NCI-H187 treated with DMSO at 0.1 percent for 48 hours (cell line): ENCODE results near the gene ANKRD16.
"Not testable (repeated sequence)": the region's sequence is repeated elsewhere in the genome, so short reads cannot be mapped to it uniquely, and the experiment has no call there.

ENCODE experiments used
- DNase-seq: peaks from one replicate; lab custom pipeline; 2025; lab: John Stamatoyannopoulos, UW

Gene ANKRD16

DNA sequence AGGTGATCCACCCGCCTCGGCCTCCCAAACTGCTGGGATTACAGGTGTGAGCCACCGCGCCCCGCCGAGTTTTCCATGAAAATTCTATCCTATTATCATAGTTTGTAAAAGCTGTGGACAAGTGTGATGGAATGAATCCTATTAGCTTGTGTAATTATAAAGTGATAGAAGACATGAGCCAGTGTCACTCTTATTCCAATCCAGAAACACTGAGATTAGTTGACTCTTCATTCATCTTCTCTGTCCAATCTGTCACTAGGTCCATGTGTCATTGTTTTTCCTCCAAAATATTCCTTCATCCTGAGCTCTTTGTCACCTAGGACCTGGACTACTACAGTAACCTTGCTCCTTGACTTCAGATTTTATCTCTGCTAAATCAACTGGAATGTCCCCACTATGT is 13.9 kb upstream of the ANKRD16 start:
- DNase-seq, result no peak

DNA sequence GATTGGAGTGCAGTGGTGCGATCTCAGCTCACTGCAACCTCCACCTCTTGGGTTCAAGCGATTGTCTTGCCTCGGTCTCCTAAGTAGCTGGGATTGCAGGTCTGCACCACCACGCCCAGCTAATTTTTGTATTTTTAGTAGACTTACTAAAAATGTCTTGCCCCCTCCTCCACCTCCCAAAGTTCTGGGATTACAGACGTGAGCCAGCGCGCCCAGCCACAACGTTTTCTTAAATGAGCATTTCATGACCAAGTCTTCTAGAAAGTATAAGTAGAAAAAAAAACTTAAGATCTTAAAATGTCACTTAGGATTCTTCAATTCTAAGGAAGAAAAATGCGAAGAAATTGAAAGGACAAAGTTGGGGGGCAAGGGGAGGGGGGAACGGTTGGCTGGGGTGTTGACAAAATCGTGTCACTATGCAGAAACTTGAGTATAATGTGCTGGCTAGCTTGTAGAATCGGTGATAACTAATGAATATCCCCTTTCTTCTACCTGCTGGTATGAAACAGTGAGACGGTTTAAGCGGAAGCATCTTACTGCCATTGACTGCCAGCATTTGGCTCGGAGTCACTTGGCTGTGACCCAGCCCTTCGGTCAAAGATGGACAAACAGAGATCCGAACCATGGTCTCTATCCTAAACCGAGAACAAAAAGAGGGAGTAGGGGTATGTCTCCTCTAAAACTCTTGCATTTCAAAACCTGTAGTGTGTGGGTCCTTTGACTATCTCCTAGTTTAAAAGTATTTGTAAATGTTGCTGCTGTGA is 13.0 kb upstream of the ANKRD16 start:
- no peak for DNase-seq

DNA sequence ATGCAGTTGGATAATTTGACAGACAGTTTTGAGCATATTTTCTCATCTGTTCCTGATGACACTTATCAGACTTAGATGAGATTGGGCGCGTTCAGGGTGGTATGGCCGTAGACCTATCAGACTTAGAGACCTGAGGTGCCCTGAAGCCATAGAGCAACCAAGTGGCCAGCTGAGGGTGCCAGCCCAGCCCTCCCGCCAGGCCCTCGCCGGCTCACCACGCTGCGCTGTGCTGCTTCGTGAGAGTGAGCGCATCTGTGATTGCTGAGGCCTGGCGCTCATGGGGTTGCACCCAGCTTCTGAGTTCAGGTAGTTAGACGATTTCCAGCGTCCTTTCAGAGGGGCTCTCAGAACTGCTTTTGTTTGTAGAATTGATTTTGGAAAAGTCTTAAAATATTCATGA is 10.6 kb upstream of the ANKRD16 start:
- DNase-seq, result no peak

DNA sequence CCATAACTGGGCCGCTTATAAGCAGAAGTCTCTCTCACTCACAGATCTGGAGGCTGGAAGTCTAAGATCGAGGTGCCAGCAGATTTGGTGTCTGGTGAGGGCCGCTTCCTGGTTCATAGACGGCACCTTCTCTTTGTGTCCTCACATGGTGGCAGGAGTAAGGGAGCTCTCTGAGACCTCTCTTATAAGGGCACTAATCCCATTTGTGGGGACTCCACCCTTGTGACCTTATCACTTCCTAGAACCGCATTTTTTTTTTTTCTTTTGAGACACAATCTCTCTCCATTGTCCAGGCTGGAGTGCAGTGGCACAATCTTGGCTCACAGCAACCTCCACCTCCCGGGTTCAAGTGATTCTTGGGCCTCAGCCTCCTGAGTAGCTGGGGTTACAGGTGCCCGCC is 8.5 kb upstream of the ANKRD16 start:
- DNase-seq, result no peak

DNA sequence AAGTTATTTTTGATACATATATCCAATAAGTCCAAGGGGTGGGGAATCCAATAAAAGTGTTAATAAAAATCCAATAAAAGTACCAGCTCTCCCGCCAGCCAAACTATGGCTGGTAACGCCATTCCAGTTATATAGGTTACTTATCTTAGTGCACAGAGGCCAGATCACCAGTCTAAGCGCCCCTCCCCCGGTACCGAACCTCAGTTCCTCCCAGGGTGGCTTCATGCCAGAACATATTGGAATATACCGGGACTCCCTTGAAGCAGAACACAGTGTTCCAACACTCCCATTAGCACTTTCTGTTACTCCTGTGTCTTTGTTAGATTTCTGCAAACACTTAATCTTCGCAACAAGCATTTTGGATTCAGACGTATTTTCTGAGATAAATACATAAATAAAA is 7.8 kb upstream of the ANKRD16 start:
- DNase-seq, result no peak

DNA sequence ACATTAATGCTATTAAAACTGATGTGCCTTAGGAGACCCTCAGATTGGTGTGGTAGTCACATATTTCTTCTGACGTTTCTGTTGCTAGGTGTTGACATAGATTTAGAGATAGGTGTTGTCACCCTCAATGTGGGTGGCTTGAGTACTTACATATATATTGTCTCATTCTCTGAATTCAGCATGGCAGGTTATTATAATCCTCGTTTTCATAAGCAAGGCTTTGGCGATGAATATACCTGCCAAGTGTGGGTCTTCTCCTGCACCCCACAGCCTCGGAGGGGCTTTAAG is 7.3 kb upstream of the ANKRD16 start:
- no peak for DNase-seq

DNA sequence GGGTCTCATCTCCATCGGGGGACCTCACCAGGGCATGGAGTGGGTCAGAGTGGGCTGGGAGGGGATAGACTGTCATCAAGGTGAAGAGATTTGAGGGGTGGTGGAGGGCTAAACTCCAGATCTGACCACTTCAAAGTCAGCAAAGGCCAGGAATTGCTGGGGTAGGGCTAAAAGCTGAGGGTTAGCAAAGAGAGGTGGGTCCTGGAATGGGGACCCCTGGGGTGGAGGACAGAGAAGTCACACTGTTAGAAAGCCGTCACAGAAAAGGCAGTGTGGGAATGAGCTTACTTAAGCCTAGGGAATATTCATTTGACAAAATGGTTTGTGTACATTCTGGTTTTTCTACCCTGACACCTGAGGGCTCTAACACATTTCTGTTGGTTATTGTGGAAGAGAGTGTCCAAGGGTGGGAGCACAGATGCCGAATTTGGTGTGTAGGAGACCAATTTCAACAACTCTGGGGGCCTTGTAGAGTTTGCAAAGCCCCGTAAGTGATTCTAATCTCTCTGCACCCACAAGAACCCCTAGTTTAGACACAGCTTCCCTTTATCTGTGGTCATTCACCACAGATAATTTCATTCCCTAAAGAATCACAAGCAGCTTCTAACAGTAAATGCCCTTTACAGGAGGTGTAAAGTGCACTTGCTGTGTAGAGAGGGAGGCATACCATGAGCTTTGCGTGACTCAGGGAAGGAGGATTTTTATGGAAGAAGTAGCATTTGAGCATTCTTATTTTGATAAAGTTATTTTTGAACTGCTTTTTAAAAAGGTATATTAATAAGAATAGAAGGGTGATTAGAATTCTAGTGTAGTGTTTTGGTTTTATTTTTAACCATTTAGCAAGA is 6.7 kb upstream of the ANKRD16 start:
- DNase-seq, result no peak

DNA sequence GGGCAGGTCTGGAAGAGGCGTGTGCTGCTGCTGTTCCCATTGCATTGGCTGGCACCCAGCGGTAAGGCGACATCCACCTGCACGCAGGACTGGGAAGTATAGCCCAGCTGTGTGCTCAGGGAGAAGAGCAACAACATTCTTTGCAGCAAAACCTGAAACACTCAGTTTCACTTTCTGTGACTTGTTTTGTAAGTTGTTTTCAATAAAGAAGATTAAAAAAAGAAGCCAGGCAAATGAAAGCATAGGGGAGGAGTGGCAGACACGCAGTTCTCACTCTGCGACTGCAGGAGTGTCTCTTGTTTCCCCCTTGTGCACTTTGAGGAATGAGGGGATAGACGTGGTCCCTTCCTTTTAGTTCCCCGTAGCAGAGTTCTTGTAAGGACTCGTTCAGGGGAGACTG is 6.1 kb upstream of the ANKRD16 start:
- DNase-seq, result no peak

DNA sequence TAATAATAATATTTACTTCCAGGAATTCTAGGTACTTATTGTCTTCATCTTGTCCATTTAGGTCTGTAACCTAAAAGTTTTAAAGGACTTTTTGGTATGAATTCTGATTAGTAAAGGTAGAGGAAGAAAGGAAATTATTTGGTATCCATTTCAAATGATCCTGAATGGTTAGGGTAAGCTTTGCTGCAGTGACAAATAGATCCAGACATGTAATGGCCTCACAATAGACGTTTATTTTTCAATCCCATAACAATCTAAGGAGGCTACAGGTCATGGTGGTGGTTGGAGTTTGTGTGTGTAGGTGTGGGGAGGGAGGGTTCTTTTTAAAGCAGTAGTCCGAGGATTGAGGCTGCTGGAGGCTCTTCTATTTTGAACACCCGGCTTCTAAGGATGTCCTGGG is 5.7 kb upstream of the ANKRD16 start:
- no peak for DNase-seq

DNA sequence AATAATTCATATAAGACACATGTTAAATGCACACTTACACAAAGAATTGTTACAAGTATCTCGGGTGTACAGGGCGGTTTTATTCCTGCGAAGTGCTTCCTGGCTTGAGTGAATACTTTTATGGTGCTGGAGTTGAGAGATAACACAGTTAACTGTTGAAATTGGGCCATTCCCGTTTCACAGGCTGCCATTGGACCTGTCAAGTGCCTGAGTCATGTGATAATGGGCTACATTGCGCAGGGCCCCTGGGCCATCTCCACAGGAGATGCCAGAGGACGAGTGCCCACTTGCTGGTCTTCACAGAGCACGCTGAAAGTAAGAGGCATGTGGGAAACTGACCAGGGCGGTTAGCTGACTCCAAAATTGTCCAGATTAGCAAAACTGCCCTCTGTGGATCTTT is 5.2 kb upstream of the ANKRD16 start:
- DNase-seq, result no peak

DNA sequence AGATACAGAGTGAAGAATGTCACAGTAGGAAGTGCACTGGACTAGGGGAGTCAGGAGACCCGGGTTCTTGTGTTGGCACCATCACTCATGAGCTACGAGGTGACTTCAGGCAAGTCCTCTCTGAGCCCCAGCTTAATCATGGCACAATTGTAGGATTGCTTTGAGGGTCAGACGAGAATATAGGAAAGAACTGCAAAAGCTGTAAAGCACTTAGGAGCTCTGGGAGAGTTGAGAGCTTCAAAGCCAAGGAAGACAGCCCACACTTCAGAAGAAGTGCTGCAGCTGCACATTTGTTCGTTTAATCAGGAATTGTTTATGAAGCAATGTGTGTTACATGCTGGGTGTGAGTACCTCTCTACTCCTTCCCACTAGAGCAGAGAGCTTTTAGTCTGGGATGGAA is 4.7 kb upstream of the ANKRD16 start:
- no peak for DNase-seq

DNA sequence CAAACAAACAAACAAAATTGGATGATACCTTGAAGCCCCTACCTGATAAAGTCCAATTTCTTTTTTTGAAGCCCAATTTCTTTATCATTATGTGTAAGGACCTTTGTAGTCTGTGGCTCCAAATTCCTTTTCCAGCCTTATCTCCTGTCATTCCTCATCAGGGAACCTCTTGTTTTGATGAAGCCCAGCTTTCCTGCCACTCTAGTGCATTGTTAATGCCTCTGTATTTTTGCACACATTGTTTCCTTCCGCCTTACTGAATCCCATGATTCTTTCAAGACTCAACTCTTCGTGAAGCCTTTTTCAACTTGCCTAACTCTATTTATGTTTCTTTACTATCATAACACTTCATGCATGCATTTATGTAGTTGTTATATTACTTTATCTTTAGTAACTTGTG is 3.6 kb upstream of the ANKRD16 start:
- no peak for DNase-seq

DNA sequence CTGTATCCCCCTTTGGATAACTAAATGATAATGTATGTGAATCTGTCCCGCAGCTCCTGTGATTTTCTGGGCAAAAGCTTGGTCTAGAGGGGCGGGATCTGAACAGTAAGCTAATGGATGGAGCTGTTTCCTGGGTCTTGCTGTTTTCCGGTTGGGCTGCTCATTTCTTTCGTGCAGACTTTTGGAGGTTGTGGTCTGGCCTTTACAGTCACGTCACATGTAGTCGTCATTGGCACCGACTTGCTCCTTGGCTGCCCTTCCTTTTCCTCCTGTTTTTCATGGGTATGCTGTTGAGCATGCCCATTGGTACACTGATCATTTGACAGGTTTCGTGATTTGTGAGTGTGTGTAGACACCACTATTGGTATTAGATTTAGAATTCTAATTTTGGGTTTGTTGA is 2.3 kb upstream of the ANKRD16 start:
- no peak for DNase-seq

DNA sequence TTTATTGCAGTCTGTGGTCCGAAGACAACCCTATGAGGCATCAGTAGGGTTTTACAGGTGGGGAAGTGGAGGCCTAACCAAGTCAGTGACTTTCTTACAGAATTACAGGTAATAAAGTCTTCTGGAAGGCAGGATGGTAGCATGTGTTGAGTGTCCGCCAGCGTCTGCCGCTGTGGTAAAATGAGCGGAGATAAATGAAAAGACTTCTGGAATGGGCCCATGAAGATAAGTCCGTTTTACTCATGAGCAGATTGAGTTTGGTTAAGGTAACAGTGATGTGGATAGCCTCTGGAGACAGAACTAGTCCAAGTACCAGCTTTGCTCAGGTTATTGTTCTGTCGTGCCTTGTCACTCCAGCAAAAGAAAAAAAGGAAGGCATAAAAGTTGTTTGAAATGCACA is 1.3 kb upstream of the ANKRD16 start:
- DNase-seq, result no peak

DNA sequence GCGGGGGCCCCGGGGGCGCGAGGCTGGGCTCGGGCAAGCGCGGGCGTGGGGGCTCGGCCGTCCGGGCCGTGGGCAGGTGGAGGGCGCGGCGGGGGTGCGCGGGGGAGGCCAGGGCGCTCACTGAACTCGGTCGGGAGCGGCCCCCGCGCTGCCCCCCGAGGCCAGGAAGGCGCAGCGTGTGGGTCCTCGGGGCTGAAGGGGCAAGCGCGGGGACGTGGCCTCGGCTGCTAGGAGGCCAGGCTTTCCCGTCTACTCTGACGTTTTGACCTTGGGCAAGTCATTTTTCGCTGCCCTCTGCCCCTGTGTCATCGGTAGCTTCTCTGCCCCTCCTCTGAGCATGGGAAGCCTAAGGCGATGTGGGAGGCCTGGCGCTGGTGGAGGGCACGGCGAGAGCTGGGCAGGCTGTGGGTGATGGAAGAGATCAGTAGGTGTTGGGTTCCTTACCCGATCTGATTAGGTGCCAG is 791 bp upstream of the ANKRD16 start:
- DNase-seq, result no peak

DNA sequence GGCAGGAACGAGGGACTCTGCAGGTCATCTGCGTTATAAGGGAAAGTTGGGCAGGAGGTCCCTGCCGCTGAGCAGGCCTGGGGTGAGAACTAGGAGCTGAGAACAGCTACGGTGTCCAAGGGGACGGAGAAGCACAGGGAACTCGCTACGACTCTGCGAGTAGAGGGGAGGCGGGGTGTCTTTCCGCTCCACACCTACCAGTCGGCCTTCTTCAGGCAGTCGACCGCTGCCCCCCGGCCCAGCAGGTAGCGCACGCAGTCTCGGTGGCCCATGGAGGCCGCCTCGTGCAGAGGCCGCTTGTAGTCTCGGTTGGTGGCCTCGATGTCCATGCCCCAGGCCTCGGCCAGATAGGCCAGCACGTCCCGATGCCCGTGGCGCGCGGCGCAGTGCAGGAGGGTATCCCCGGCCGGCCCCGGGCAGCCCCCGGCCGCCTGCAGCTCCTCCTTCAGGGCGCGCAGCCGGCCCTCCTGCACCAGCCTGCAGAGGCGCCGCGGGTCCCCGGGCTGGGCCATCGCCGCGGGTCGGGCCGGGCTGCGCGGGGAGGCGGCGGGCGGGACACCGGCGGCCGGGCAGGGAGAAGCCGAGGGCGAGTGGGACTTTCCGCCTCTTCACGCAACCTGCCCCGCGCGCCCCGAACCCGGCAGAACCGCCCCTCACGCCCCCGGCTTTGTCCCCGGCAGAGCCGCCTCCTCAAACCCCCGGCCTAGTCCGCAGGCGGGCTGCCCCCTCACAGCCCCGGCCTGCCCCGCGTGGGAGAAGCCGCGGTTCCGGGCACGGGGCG is 660 bp downstream of the ANKRD16 start:
- no peak for DNase-seq

DNA sequence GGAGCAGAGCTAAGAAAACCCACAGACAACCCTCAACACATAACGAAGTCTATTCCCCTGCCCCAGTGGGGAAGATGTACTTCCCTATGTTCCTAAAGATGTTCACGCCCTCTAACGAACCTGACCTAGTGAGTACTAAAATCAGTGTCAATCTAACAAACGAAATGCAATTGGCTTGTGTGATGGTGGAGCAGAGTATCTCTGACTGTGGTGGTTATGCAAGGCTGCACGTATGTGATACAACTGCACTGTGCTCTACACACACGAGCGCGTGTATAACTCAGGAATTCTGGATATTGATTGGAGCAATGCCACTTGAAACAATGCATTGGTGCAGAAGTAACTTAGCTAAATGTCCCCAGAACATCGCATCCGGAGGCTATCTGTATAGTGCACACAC is 1.3 kb downstream of the ANKRD16 start:
- DNase-seq, result no peak

DNA sequence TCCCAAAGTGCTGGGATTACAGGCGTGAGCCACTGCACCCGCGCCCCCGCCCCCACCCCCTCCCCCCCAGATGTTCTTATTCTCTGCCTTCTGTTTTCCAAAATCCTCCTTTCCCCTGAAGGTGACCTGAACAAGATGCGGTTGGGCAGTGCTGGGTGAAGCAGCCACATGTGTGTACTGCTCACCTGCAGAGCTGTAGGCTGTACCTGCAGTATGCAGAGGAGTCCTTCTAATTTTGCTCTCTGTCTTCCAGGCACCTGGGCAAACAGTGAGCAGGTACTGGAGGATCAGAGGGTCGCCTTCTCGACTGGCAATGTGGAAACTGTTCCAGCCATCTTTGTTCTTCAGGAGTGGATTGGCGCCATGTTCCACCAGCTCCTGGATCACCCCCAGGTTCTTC is 2.1 kb downstream of the ANKRD16 start:
- no peak for DNase-seq

DNA sequence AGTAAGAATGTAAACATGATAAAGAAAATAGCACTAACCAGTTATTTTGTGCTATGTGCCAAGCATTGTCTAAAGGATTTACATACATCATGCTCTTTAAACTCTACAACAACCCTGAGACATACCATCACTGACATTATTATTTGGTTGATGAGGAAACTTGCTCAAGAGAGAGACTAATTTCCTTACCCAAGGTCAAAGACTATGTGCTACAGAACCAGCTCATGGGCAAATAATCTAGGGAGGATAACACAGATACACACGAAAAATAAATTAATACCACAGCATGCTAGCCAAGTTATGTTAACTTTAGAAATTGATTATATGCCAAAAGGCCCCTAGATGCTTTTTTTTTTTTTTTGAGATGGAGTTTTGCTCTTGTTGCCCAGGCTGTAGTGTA is 2.7 kb downstream of the ANKRD16 start:
- DNase-seq, result no peak

DNA sequence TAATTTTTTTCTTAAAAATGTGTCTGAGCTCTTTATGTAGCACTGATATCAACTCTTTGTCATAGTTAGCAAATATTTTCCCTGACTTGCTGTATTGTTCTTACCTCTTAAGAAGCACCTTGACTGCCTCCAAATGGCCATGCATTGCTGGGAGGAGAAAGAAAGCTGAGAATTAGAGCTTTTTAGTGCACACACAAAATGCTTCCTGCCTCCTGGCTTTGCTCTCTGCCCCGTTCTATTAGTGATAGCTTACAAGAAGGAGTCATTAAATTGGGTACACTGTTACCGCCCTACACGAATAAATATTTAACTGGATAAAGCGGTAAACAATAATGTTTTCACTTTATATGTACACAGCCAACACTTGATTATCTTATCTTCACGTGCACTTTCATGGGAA is 4.1 kb downstream of the ANKRD16 start:
- no peak for DNase-seq

DNA sequence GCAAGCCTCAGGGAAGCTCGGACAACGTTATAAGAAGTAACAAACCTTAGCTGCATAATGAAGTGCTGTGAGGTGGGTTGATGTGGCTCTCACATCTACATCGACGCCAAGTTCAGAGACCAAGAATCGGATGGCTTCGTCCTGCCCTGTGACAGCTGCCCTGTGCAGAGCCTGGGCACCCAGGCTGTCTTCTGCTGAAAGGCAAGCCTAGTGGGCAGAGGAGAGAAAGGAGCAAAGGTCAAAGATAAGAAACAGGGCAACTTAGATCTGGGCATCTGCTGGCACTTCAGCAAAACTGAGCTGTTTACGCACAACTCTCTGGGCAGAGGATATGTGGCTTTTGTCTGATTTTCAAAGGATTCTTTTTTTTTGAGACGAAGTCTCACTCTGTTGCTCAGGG is 6.7 kb downstream of the ANKRD16 start:
- DNase-seq, result no peak

DNA sequence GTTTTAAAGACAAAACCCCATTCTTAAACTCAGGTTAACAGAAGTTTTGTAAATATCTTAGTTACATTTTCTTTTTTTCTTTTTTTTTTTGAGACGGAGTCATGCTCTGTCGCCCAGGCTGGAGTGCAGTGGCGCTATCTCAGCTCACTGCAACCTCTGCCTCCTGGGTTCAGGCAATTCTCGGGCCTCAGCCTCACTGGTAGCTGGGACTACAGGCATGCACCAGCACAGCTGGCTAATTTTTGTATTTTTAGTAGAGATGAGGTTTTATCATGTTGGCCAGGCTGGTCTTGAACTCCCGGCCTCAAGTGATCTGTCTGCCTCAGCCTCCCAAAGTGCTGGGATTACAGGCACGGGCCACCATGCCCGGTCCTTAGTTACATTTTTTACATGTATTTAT is 12.7 kb downstream of the ANKRD16 start:
- not testable (repeated sequence) for DNase-seq

DNA sequence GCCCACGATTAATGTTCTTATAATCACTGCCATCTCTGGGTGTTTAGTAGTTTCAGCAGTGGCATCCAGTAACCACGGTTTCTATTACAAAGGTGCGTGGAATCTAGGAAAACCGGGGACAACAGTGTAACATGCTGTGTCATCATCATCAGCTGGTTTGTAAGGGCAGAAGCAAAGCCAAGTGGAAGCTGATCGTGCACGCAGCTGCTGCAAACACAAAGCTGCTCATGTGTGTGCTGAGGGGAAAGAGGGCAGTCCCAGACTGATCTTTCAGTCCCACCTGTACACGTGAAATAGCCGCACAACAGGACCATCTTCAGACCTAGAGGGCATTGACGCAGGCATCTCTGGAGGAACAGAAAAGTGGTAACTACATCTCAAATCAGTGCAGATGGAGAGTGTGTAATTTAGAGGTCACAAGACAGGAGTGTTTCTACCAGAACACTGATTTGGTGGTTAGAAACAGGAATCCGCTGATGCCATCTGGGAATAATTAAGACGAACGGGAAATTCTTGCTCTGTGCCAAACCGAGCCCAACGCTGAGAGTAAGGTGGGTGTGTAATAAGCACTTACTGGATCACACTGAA is 13.4 kb downstream of the ANKRD16 start:
- DNase-seq, result no peak
